MM.1S (cell line): ENCODE measurements around the gene XYLT1.

Experiments
- DNase-seq: peaks from one replicate; pipeline ENCODE4 v3.0.0-alpha.2; 2015
- H2AFZ ChIP-seq: fragments of 300-600 bp; sonication (generic); 2 replicates; pipeline ENCODE4 v1.6.0; 2016; ENCODE audit warnings: antibody characterized with exemption, low read length
- H3F3A ChIP-seq: fragments of 300-600 bp; sonication (generic); 2 replicates; pipeline ENCODE4 v1.6.1; 2016; ENCODE audit warnings: mild to moderate bottlenecking, antibody characterized with exemption, low read length, moderate library complexity, mixed read lengths; ENCODE audit not compliant: insufficient read depth
- H3K27ac ChIP-seq: fragments of 300-600 bp; sonication (generic); 2 replicates; pipeline ENCODE4 v1.5.1; 2016; ENCODE audit warnings: mild to moderate bottlenecking, low read length
- H3K27me3 ChIP-seq: fragments of 300-600 bp; sonication (generic); replicated peaks from 2 replicates; pipeline ENCODE4 v1.6.0; 2016; ENCODE audit warnings: low read length; ENCODE audit not compliant: insufficient read depth
- H3K36me3 ChIP-seq: fragments of 300-600 bp; sonication (generic); replicated peaks from 2 replicates; pipeline ENCODE4 v1.6.1; 2016; ENCODE audit warnings: mild to moderate bottlenecking, low read length, mixed read lengths; ENCODE audit not compliant: insufficient read depth
- H3K4me1 ChIP-seq: fragments of 300-600 bp; sonication (generic); 2 replicates; pipeline ENCODE4 v1.6.1; 2016; ENCODE audit warnings: low read length, mixed read lengths
- H3K4me2 ChIP-seq: fragments of 300-600 bp; sonication (generic); 2 replicates; pipeline ENCODE4 v1.6.0; 2016; ENCODE audit warnings: low read depth, low read length
- H3K4me3 ChIP-seq: fragments of 300-600 bp; sonication (generic); 2 replicates; pipeline ENCODE4 v1.5.1; 2016; ENCODE audit warnings: low read length, mixed read lengths
- H3K79me2 ChIP-seq: fragments of 300-600 bp; sonication (generic); 2 replicates; pipeline ENCODE4 v1.6.1; 2016; ENCODE audit warnings: mixed run types, low read length, mixed read lengths
- H3K9ac ChIP-seq: fragments of 300-600 bp; sonication (generic); 2 replicates; pipeline ENCODE4 v1.6.1; 2016; ENCODE audit warnings: low read length, mixed read lengths
- H3K9me2 ChIP-seq: fragments of 300-600 bp; sonication (generic); replicated peaks from 2 replicates; pipeline ENCODE4 v1.6.1; 2016; ENCODE audit warnings: mild to moderate bottlenecking, low read length, mixed read lengths; ENCODE audit not compliant: insufficient read depth
- H3K9me3 ChIP-seq: fragments of 300-600 bp; sonication (generic); replicated peaks from 2 replicates; pipeline ENCODE4 v1.6.1; 2016; ENCODE audit warnings: mild to moderate bottlenecking, low read length, mixed read lengths; ENCODE audit not compliant: insufficient read depth
- H4K20me1 ChIP-seq: fragments of 300-600 bp; sonication (generic); 2 replicates; pipeline ENCODE4 v1.6.1; 2016; ENCODE audit warnings: mild to moderate bottlenecking, low read length, moderate library complexity, mixed read lengths; ENCODE audit not compliant: insufficient read depth
- CTCF ChIP-seq: fragments of 300-600 bp; sonication (generic); IDR thresholded peaks from 2 replicates; pipeline ENCODE4 v1.5.1; 2016; ENCODE audit warnings: antibody characterized with exemption, low read length, mixed read lengths
- EZH2 ChIP-seq: fragments of 300-600 bp; sonication (generic); optimal IDR thresholded peaks from 2 replicates; pipeline ENCODE3; 2017; ENCODE audit warnings: low read depth, mild to moderate bottlenecking, antibody characterized with exemption, low read length, mixed read lengths
- EZH2phosphoT487 ChIP-seq: fragments of 300-600 bp; sonication (generic); IDR thresholded peaks from 2 replicates; pipeline ENCODE4 v1.6.1; 2018; ENCODE audit warnings: antibody characterized with exemption, low read length

The XYLT1 gene

GRCh38 chr16:17193566-17194100 lies 277.1 kb downstream of the XYLT1 start:
- Histone ChIP-seq H3K9ac (no peak overlapping the region), H3K4me3 (no peak overlapping the region), H3K9me2 (no peaks in the 10 kb centered on the region), H3K4me2 (no peak overlapping the region), H3K36me3 (no peaks in the 10 kb centered on the region; the same call in 1 of the 2 replicates), H3K4me1 (no peaks in the 10 kb centered on the region), H3K27ac (no peak overlapping the region), H3K79me2 (no peaks in the 10 kb centered on the region), H3K9me3 (no peaks in the 10 kb centered on the region), H3K27me3 (no peaks in the 10 kb centered on the region), H3F3A (no peaks in the 10 kb centered on the region), H4K20me1 (no peaks in the 10 kb centered on the region), H2AFZ (no peak overlapping the region)
- TF ChIP-seq CTCF = no peak
- no peak for TF ChIP-seq EZH2
- no peak for TF ChIP-seq EZH2phosphoT487
- no peak for DNase-seq

GRCh38 chr16:17184026-17184425 lies 286.7 kb downstream of the XYLT1 start:
- no peak overlapping the region for H3K27ac ChIP-seq
- H3K79me2 ChIP-seq = 0 out of 2 replicates have a peak, but pooled peaks cover 3% of the 10 kb centered on the region
- H2AFZ ChIP-seq = no peak overlapping the region
- H3K9me3 ChIP-seq = no peaks in the 10 kb centered on the region
- TF ChIP-seq CTCF (no peak), EZH2phosphoT487 (no peak)
- DNase-seq = no peak
- no peaks in the 10 kb centered on the region for H3K36me3 ChIP-seq
- H3F3A ChIP-seq = no peaks in the 10 kb centered on the region
- H3K9ac ChIP-seq = no peak overlapping the region
- no peaks in the 10 kb centered on the region for H3K4me1 ChIP-seq
- H3K27me3 ChIP-seq = no peaks in the 10 kb centered on the region
- no peaks in the 10 kb centered on the region for H4K20me1 ChIP-seq
- H3K4me2 ChIP-seq = no peak overlapping the region
- no peak overlapping the region for H3K4me3 ChIP-seq
- no peaks in the 10 kb centered on the region for H3K9me2 ChIP-seq

- Histone ChIP-seq H3K27ac (no peak overlapping the region), H3F3A (no peaks in the 10 kb centered on the region), H3K4me1 (no peaks in the 10 kb centered on the region), H4K20me1 (no peaks in the 10 kb centered on the region), H3K4me2 (no peak overlapping the region), H3K9ac (no peak overlapping the region), H3K79me2 (no peaks in the 10 kb centered on the region), H3K9me3 (no peaks in the 10 kb centered on the region), H3K4me3 (no peak overlapping the region), H3K27me3 (no peaks in the 10 kb centered on the region), H3K36me3 (no peaks in the 10 kb centered on the region), H2AFZ (no peak overlapping the region), H3K9me2 (no peaks in the 10 kb centered on the region)
- TF ChIP-seq EZH2 (no peak), EZH2phosphoT487 (no peak), CTCF (no peak)
- DNase-seq = no peak
Observed at GRCh38 chr16:17177959-17178905, 292.5 kb downstream of the XYLT1 start.
